HEK293 (cell line): ENCODE data around the gene ANKH.

Experiments used
- CTCF ChIA-PET: fragments of 350-600 bp; formaldehyde crosslinking; extraction: SDS; loops from one replicate; lab custom pipeline; 2021; ENCODE audit warnings: antibody characterized with exemption; lab: Yijun Ruan, JAX
- POLR2A ChIA-PET: fragments of 300-600 bp; formaldehyde crosslinking; extraction: SDS; loops from one replicate; lab custom pipeline; 2020; ENCODE audit warnings: antibody characterized with exemption, inconsistent platforms; lab: Yijun Ruan, JAX
- H3K27ac ChIP-seq: fragments of 200-500 bp; sonication (Bioruptor generic); 2 replicates; pipeline ENCODE4 v1.5.1; 2014; ENCODE audit warnings: low read depth, low read length, control low read depth, inconsistent platforms; ENCODE audit errors: extremely low read depth
- H3K36me3 ChIP-seq, 2 experiments: fragments of 200-500 bp in 1 of 2; sonication (Bioruptor generic) in 1 of 2; 1 replicate in 1 of 2; 2 replicates in 1 of 2; pipeline ENCODE4 v1.5.1; 2014 to 2017; ENCODE audit warnings: inconsistent platforms in 2 of 2, low read length in 2 of 2; ENCODE audit not compliant: control insufficient read depth in 2 of 2, insufficient read depth in 1 of 2
- H3K4me1 ChIP-seq: fragments of 200-500 bp; sonication (Bioruptor generic); 2 replicates; pipeline ENCODE4 v1.5.1; 2014; ENCODE audit warnings: mild to moderate bottlenecking, low read length, inconsistent platforms; ENCODE audit not compliant: control insufficient read depth, insufficient read depth
- H3K4me3 ChIP-seq: 2 replicates; pipeline ENCODE4 v1.5.1; 2011; ENCODE audit warnings: low read depth, mild to moderate bottlenecking, control low read depth, low read length, moderate library complexity
- H3K9me3 ChIP-seq: fragments of 200-500 bp; sonication (Bioruptor generic); 2 replicates; pipeline ENCODE4 v1.5.1; 2014; ENCODE audit warnings: low read depth, low read length, inconsistent platforms; ENCODE audit not compliant: control insufficient read depth, insufficient read depth
- GLI4 ChIP-seq: fragments of 450-650 bp; formaldehyde crosslinking; IDR thresholded peaks from 2 replicates; pipeline ENCODE4 v1.5.1; 2016; ENCODE audit warnings: missing biosample characterization, missing genetic modification characterization
- INSM2 ChIP-seq: fragments of 450-650 bp; formaldehyde crosslinking; IDR thresholded peaks from 2 replicates; pipeline ENCODE4 v1.5.1; 2016; ENCODE audit warnings: missing biosample characterization, missing genetic modification characterization
- PRDM4 ChIP-seq: fragments of 450-650 bp; formaldehyde crosslinking; IDR thresholded peaks from 2 replicates; pipeline ENCODE4 v1.5.1; 2017; ENCODE audit warnings: missing biosample characterization, missing genetic modification characterization
- SALL2 ChIP-seq: fragments of 450-650 bp; formaldehyde crosslinking; IDR thresholded peaks from 2 replicates; pipeline ENCODE4 v1.5.0; 2017; ENCODE audit warnings: missing biosample characterization, mild to moderate bottlenecking, missing genetic modification characterization, borderline replicate concordance
- ZBTB10 ChIP-seq: fragments of 450-650 bp; formaldehyde crosslinking; IDR thresholded peaks from 2 replicates; pipeline ENCODE4 v1.5.1; 2016; ENCODE audit warnings: missing biosample characterization, missing genetic modification characterization
- ZBTB17 ChIP-seq: fragments of 450-650 bp; formaldehyde crosslinking; IDR thresholded peaks from 2 replicates; pipeline ENCODE4 v1.5.1; 2016; ENCODE audit warnings: missing biosample characterization, missing genetic modification characterization
- ZBTB49 ChIP-seq: fragments of 450-650 bp; formaldehyde crosslinking; IDR thresholded peaks from 2 replicates; pipeline ENCODE4 v1.5.1; 2016; ENCODE audit warnings: missing biosample characterization, missing genetic modification characterization, low read depth
- ZEB2 ChIP-seq: fragments of 450-650 bp; formaldehyde crosslinking; IDR thresholded peaks from 2 replicates; pipeline ENCODE4 v1.5.1; 2016; ENCODE audit warnings: missing biosample characterization, missing genetic modification characterization
- ZNF112 ChIP-seq: fragments of 450-650 bp; formaldehyde crosslinking; IDR thresholded peaks from 2 replicates; pipeline ENCODE4 v1.5.0; 2017; ENCODE audit warnings: missing biosample characterization, missing genetic modification characterization
- ZNF138 ChIP-seq: fragments of 450-650 bp; formaldehyde crosslinking; IDR thresholded peaks from 2 replicates; pipeline ENCODE4 v1.5.1; 2016; ENCODE audit warnings: missing biosample characterization, missing genetic modification characterization, borderline replicate concordance
- ZNF140 ChIP-seq: fragments of 450-650 bp; formaldehyde crosslinking; IDR thresholded peaks from 2 replicates; pipeline ENCODE4 v1.5.1; 2016; ENCODE audit warnings: missing biosample characterization, missing genetic modification characterization
- ZNF148 ChIP-seq: fragments of 450-650 bp; formaldehyde crosslinking; IDR thresholded peaks from 2 replicates; pipeline ENCODE4 v1.5.0; 2017; ENCODE audit warnings: missing biosample characterization, missing genetic modification characterization, borderline replicate concordance
- ZNF169 ChIP-seq: fragments of 450-650 bp; formaldehyde crosslinking; IDR thresholded peaks from 2 replicates; pipeline ENCODE4 v1.5.1; 2016; ENCODE audit warnings: missing biosample characterization, missing genetic modification characterization
- ZNF266 ChIP-seq: fragments of 450-650 bp; formaldehyde crosslinking; IDR thresholded peaks from 2 replicates; pipeline ENCODE4 v1.5.1; 2016; ENCODE audit warnings: missing biosample characterization, missing genetic modification characterization, low read depth
- ZNF335 ChIP-seq: fragments of 450-650 bp; formaldehyde crosslinking; conservative IDR thresholded peaks from 2 replicates; pipeline ENCODE4 v1.5.1; 2016; ENCODE audit warnings: missing biosample characterization, missing genetic modification characterization
- ZNF548 ChIP-seq: fragments of 450-650 bp; formaldehyde crosslinking; IDR thresholded peaks from 2 replicates; pipeline ENCODE4 v1.5.1; 2016; ENCODE audit warnings: missing biosample characterization, missing genetic modification characterization
- ZNF555 ChIP-seq: fragments of 450-650 bp; formaldehyde crosslinking; conservative IDR thresholded peaks from 2 replicates; pipeline ENCODE4 v1.5.1; 2017; ENCODE audit warnings: missing biosample characterization, mild to moderate bottlenecking, missing genetic modification characterization, inconsistent platforms
- ZNF623 ChIP-seq: fragments of 450-650 bp; formaldehyde crosslinking; IDR thresholded peaks from 2 replicates; pipeline ENCODE4 v1.5.1; 2016; ENCODE audit warnings: missing biosample characterization, missing genetic modification characterization
- ZNF704 ChIP-seq: fragments of 450-650 bp; formaldehyde crosslinking; IDR thresholded peaks from 2 replicates; pipeline ENCODE4 v1.5.1; 2016; ENCODE audit warnings: missing biosample characterization, missing genetic modification characterization
- ZNF837 ChIP-seq: fragments of 450-650 bp; formaldehyde crosslinking; IDR thresholded peaks from 2 replicates; pipeline ENCODE4 v1.5.1; 2016; ENCODE audit warnings: missing biosample characterization, missing genetic modification characterization
- ZNF843 ChIP-seq: fragments of 450-650 bp; formaldehyde crosslinking; IDR thresholded peaks from 2 replicates; pipeline ENCODE4 v1.5.1; 2016; ENCODE audit warnings: missing biosample characterization, missing genetic modification characterization

The ANKH gene

GRCh38 chr5:14726066-14726838 lies 145.3 kb downstream of the ANKH start (continued):
- TF ChIP-seq ZBTB49 (tag by site-specific recombination) (no peak), GLI4 (tag by site-specific recombination) (no peak), ZEB2 (no peak), ZNF843 (no peak)

- POLR2A ChIA-PET, result no interaction called here
- Histone ChIP-seq H3K9me3 (no peaks in the 10 kb centered on the region), H3K4me1 (no peaks in the 10 kb centered on the region), H3K36me3 (peaks cover 0 to 4% of the 10 kb centered on the region in 2 experiments; a peak in 1 of 3 replicates), H3K4me3 (no peak overlapping the region), H3K27ac (no peak overlapping the region)
- CTCF ChIA-PET, result interaction anchor here (0.6 to 8.4 kb wide), 9 partner anchors 18 to 291 kb away, joined by 3 to 134 read pairs (median 3); no protein-coding TSS in a partner anchor
- TF ChIP-seq ZNF335 (tag by site-specific recombination) (no peak), INSM2 (tag by site-specific recombination) (no peak), ZNF704 (tag by site-specific recombination) (no peak), ZNF169 (tag by site-specific recombination) (no peak), ZBTB10 (tag by site-specific recombination) (no peak), ZNF555 (no peak), ZNF266 (tag by site-specific recombination) (no peak), ZBTB17 (tag by site-specific recombination) (no peak), ZNF548 (tag by site-specific recombination) (no peak), ZNF138 (tag by site-specific recombination) (no peak), ZNF112 (no peak), PRDM4 (tag by site-specific recombination) (no peak), SALL2 (tag by site-specific recombination) (no peak), ZNF148 (tag by site-specific recombination) (no peak), ZNF140 (tag by site-specific recombination) (no peak), ZNF837 (tag by site-specific recombination) (no peak), ZNF623 (tag by site-specific recombination) (no peak)
Measured at GRCh38 chr5:14724633-14725032, 146.9 kb downstream of the ANKH start.
